ENCODE results near the gene ESRRA. TPM values are rescaled to one million over a fixed set of nuclear protein-coding genes. Genes with fewer than 3 reads are reported as not detected.

ESRRA gene
- total and polyA plus RNA-seq, 2 of the 13 experiments (the other 11 are each of a cell fraction or from before 2014, with no cell fraction given), result 18.1 to 36.3 TPM

GRCh38 chr11:64317325-64317960 lies 12.1 kb downstream of the ESRRA start, which contains the start of gene TRMT112 (continued):
- peak; percentile 43; the same call in 1 of the 2 replicates for TF ChIP-seq KDM5B (CRISPR knock-in tag; IDR thresholded peaks at IDR 0.05; ENCODE audit: borderline replicate concordance)
- no peak for TF ChIP-seq CCAR2 (optimal IDR thresholded peaks at IDR 0.05; ENCODE audit: low read depth, low read length)
- TF ChIP-seq PCBP1 (IDR thresholded peaks at IDR 0.05; ENCODE audit: borderline replicate concordance, low read depth, low read length), result 0 out of 2 replicates have a peak, but pooled peaks have one; percentile 67
- TF ChIP-seq ZNF10 (CRISPR knock-in tag; IDR thresholded peaks at IDR 0.05; ENCODE audit: borderline replicate concordance, low read depth), result no peak
- TF ChIP-seq ZMAT5 (CRISPR knock-in tag; IDR thresholded peaks at IDR 0.05; ENCODE audit: borderline replicate concordance, low read depth), result no peak
- no peak for TF ChIP-seq ZNF678 (CRISPR knock-in tag; IDR thresholded peaks at IDR 0.05)
- TF ChIP-seq HNRNPK (IDR thresholded peaks at IDR 0.05; ENCODE audit: low read depth, low read length, poor library complexity, severe bottlenecking), result no peak
- no peak for TF ChIP-seq CREBL2 (CRISPR knock-in tag; IDR thresholded peaks at IDR 0.05; ENCODE audit: borderline replicate concordance)
- TF ChIP-seq FOSL1 (CRISPR knock-in tag; IDR thresholded peaks at IDR 0.05; ENCODE audit: borderline replicate concordance), result no peak
- TF ChIP-seq ZNF460 (CRISPR knock-in tag; IDR thresholded peaks at IDR 0.05; ENCODE audit: borderline replicate concordance), result no peak
- no peak for TF ChIP-seq ZUFSP (CRISPR knock-in tag; IDR thresholded peaks at IDR 0.05; ENCODE audit: borderline replicate concordance)
- no peak for TF ChIP-seq EHMT2 (IDR thresholded peaks at IDR 0.05; ENCODE audit: borderline replicate concordance, low read depth, low read length)
- peak; percentile 43; the same call in 1 of the 2 replicates for TF ChIP-seq ZNF607 (CRISPR knock-in tag; IDR thresholded peaks at IDR 0.05; ENCODE audit: borderline replicate concordance)
- peak; percentile 89 for TF ChIP-seq POLR2G (IDR thresholded peaks at IDR 0.05; ENCODE audit: low read depth, low read length)
- TF ChIP-seq NFIC (IDR thresholded peaks at IDR 0.05; ENCODE audit: low read length), result no peak
- TF ChIP-seq NONO (IDR thresholded peaks at IDR 0.05), result no peak
- TF ChIP-seq NONO (CRISPR knock-in tag; conservative IDR thresholded peaks at IDR 0.05), result no peak; the same call in 1 of the 2 replicates
- peak; percentile 46; the same call in 1 of the 2 replicates for TF ChIP-seq ZBTB14 (CRISPR knock-in tag; IDR thresholded peaks at IDR 0.05)
- TF ChIP-seq, protein P1, sequence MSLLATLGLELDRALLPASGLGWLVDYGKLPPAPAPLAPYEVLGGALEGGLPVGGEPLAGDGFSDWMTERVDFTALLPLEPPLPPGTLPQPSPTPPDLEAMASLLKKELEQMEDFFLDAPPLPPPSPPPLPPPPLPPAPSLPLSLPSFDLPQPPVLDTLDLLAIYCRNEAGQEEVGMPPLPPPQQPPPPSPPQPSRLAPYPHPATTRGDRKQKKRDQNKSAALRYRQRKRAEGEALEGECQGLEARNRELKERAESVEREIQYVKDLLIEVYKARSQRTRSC (CRISPR knock-in tag; IDR thresholded peaks at IDR 0.05; ENCODE audit: low read depth), result no peak
- no peak for TF ChIP-seq ZNF33A (CRISPR knock-in tag; IDR thresholded peaks at IDR 0.05; ENCODE audit: borderline replicate concordance)
- TF ChIP-seq THYN1 (CRISPR knock-in tag; IDR thresholded peaks at IDR 0.05; ENCODE audit: borderline replicate concordance, low read depth), result no peak
- no peak for TF ChIP-seq LCORL (IDR thresholded peaks at IDR 0.05)
- TF ChIP-seq LCORL (CRISPR knock-in tag; IDR thresholded peaks at IDR 0.05), result no peak
- peak in 1 of 2 experiments; percentile 45; a peak in 1 of 4 replicates for TF ChIP-seq KLF16 (CRISPR knock-in tag; IDR thresholded peaks at IDR 0.05)
- no peak; the same call in none of the 2 replicates for TF ChIP-seq YEATS4 (CRISPR knock-in tag; IDR thresholded peaks at IDR 0.05; ENCODE audit: borderline replicate concordance)
